Loucy (cell line): Measurements from ENCODE around the gene KCNJ6.

Experiments used
- H2AFZ ChIP-seq: fragments of 200-600 bp; sonication (generic); 2 replicates; pipeline ENCODE4 v1.6.0; 2016; ENCODE audit warnings: antibody characterized with exemption, mild to moderate bottlenecking, low read length, moderate library complexity
- H3F3A ChIP-seq: fragments of 200-600 bp; 2 replicates; pipeline ENCODE4 v1.6.0; 2016; ENCODE audit warnings: antibody characterized with exemption, low read depth, mild to moderate bottlenecking
- H3K27me3 ChIP-seq: fragments of 200-600 bp; sonication (generic); 2 replicates; pipeline ENCODE4 v1.6.1; 2014; ENCODE audit warnings: low read length, mild to moderate bottlenecking; ENCODE audit not compliant: insufficient read depth, poor library complexity, severe bottlenecking
- H3K36me3 ChIP-seq: fragments of 200-600 bp; sonication (generic); 2 replicates; pipeline ENCODE4 v1.6.1; 2016; ENCODE audit warnings: low read length; ENCODE audit not compliant: insufficient read depth
- H3K4me1 ChIP-seq: fragments of 200-600 bp; sonication (generic); 2 replicates; pipeline ENCODE4 v1.5.1; 2014; ENCODE audit warnings: low read length, mild to moderate bottlenecking; ENCODE audit not compliant: insufficient read depth, poor library complexity, severe bottlenecking
- H3K4me2 ChIP-seq: fragments of 200-600 bp; sonication (generic); 2 replicates; pipeline ENCODE4 v1.6.0; 2014; ENCODE audit warnings: antibody characterized with exemption, low read length, low read depth, mild to moderate bottlenecking; ENCODE audit not compliant: poor library complexity, severe bottlenecking
- H3K4me3 ChIP-seq: fragments of 200-600 bp; sonication (generic); 2 replicates; pipeline ENCODE4 v1.5.1; 2014; ENCODE audit warnings: low read length, mild to moderate bottlenecking, mixed read lengths; ENCODE audit not compliant: poor library complexity, severe bottlenecking
- H3K79me2 ChIP-seq: fragments of 200-600 bp; sonication (generic); 2 replicates; pipeline ENCODE4 v1.6.1; 2014; ENCODE audit warnings: low read length; ENCODE audit not compliant: insufficient read depth
- H3K9ac ChIP-seq: fragments of 200-600 bp; sonication (generic); 2 replicates; pipeline ENCODE4 v1.6.0; 2014; ENCODE audit warnings: mild to moderate bottlenecking, low read depth, low read length, moderate library complexity; ENCODE audit not compliant: poor library complexity, severe bottlenecking
- H3K9me2 ChIP-seq: fragments of 200-600 bp; sonication (generic); replicated peaks from 2 replicates; pipeline ENCODE4 v1.6.1; 2016; ENCODE audit warnings: low read depth, low read length, mixed read lengths
- H3K9me3 ChIP-seq: fragments of 200-600 bp; sonication (generic); 2 replicates; pipeline ENCODE4 v1.6.1; 2014; ENCODE audit warnings: mild to moderate bottlenecking, antibody characterized with exemption, low read length, low read depth; ENCODE audit not compliant: insufficient read depth
- H4K20me1 ChIP-seq: fragments of 200-600 bp; sonication (generic); 2 replicates; pipeline ENCODE4 v1.6.0; 2014; ENCODE audit warnings: antibody characterized with exemption, low read length, mild to moderate bottlenecking; ENCODE audit not compliant: insufficient read depth, poor library complexity, severe bottlenecking
- EZH2phosphoT487 ChIP-seq: fragments of 200-600 bp; IDR thresholded peaks from 2 replicates; pipeline ENCODE4 v1.6.1; 2018; ENCODE audit warnings: antibody characterized with exemption, mild to moderate bottlenecking, moderate library complexity, borderline replicate concordance
- TF ChIP-seq, protein P1 (sequence below): fragments of 200-600 bp; sonication (generic); conservative IDR thresholded peaks from 2 replicates; pipeline ENCODE4 v1.5.1; 2014; ENCODE audit warnings: mild to moderate bottlenecking, antibody characterized with exemption, low read length

The KCNJ6 gene

GRCh38 chr21:37622755-37623154 lies 293.5 kb downstream of the KCNJ6 start:
- Histone ChIP-seq H4K20me1 (no peaks in the 10 kb centered on the region), H2AFZ (no peak overlapping the region), H3K4me3 (no peak overlapping the region), H3K4me1 (peaks cover 8% of the 10 kb centered on the region), H3K27me3 (no peaks in the 10 kb centered on the region), H3K36me3 (no peaks in the 10 kb centered on the region), H3K9me3 (no peaks in the 10 kb centered on the region), H3K9ac (no peak overlapping the region), H3F3A (no peaks in the 10 kb centered on the region), H3K4me2 (no peak overlapping the region), H3K9me2 (no peaks in the 10 kb centered on the region), H3K79me2 (no peaks in the 10 kb centered on the region)
- TF ChIP-seq, protein P1, sequence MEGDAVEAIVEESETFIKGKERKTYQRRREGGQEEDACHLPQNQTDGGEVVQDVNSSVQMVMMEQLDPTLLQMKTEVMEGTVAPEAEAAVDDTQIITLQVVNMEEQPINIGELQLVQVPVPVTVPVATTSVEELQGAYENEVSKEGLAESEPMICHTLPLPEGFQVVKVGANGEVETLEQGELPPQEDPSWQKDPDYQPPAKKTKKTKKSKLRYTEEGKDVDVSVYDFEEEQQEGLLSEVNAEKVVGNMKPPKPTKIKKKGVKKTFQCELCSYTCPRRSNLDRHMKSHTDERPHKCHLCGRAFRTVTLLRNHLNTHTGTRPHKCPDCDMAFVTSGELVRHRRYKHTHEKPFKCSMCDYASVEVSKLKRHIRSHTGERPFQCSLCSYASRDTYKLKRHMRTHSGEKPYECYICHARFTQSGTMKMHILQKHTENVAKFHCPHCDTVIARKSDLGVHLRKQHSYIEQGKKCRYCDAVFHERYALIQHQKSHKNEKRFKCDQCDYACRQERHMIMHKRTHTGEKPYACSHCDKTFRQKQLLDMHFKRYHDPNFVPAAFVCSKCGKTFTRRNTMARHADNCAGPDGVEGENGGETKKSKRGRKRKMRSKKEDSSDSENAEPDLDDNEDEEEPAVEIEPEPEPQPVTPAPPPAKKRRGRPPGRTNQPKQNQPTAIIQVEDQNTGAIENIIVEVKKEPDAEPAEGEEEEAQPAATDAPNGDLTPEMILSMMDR, result no peak
- TF ChIP-seq EZH2phosphoT487, result no peak

DNA sequence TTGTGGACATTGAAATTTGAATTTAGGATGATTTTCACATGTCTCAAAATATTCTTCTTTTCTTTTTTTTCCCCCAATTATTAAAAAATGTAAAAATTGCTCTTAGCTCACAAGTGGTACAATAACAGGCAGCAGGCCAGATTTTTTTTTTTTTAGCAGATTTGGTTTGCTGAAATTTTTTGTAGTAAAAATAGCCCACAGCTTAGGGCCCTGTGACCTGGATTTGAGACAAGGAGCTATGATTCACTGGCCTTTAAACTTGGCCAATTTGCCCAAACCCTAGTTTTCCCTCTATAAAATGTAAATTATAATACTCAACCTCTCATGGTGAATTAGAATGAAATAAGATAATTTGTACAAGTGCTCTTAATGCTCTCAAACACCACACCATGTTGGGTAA lies 295.9 kb downstream of the KCNJ6 start:
- Histone ChIP-seq H3K9me3 (no peaks in the 10 kb centered on the region), H3K27me3 (no peaks in the 10 kb centered on the region), H3K9me2 (no peaks in the 10 kb centered on the region), H3K4me3 (no peak overlapping the region), H3K4me2 (no peak overlapping the region), H2AFZ (no peak overlapping the region), H4K20me1 (no peaks in the 10 kb centered on the region), H3K4me1 (no peaks in the 10 kb centered on the region), H3F3A (no peaks in the 10 kb centered on the region), H3K9ac (no peak overlapping the region), H3K36me3 (no peaks in the 10 kb centered on the region), H3K79me2 (no peaks in the 10 kb centered on the region)
- TF ChIP-seq, protein P1, result no peak
- TF ChIP-seq EZH2phosphoT487, result no peak

DNA sequence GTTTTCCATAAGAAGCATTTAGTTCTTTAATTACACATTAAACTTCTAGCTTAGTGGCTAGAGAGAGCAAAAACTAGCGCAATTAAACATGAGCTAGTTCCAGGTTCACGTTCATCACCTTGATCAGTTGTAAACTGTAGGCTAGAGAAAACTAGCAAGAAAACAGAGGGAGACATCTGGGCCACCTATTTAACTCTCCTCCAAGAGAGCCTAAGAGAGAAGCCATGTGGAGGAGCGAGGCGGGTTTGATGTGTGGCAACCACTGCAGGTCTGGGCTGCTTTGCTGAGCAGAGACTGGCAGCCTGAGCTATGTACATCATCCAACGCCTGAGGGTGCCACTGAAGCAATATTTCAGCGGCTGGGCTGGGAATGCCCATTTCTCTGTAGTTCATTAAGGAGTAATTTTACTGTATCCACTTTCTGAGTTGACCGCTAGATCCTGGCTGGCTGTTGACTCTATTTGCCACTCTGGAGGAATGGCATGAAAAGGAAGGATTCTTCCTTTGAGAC lies 296.7 kb downstream of the KCNJ6 start:
- H4K20me1 ChIP-seq, result no peaks in the 10 kb centered on the region

More for the DNA sequence above, 296.7 kb downstream of the KCNJ6 start:
- no peaks in the 10 kb centered on the region for H3K9me3 ChIP-seq
- H3F3A ChIP-seq, result no peaks in the 10 kb centered on the region
- H3K4me3 ChIP-seq, result no peak overlapping the region
- H3K79me2 ChIP-seq, result no peaks in the 10 kb centered on the region
- H2AFZ ChIP-seq, result no peak overlapping the region
- H3K36me3 ChIP-seq, result no peaks in the 10 kb centered on the region
- TF ChIP-seq, protein P1, result no peak
- TF ChIP-seq EZH2phosphoT487, result no peak
- H3K27me3 ChIP-seq, result no peaks in the 10 kb centered on the region
- no peak overlapping the region for H3K4me2 ChIP-seq
- no peaks in the 10 kb centered on the region for H3K4me1 ChIP-seq
- no peaks in the 10 kb centered on the region for H3K9me2 ChIP-seq
- no peak overlapping the region for H3K9ac ChIP-seq
